Activated naive CD8-positive, alpha-beta T cell treated with anti-CD3 and anti-CD28 coated beads, Interleukin-2, amount 50 U/mL, for 24 hours (primary cell): ENCODE data around the gene UNK.

Experiments
- ATAC-seq: fragments of 150-1000 bp; cut with Tn5 transposase; one replicate; pipeline ENCODE4 v1.10.0; 2021
- DNase-seq: peaks from one replicate; pipeline ENCODE4 v3.0.0; 2021
- H3K27ac Mint-ChIP-seq: one replicate; pipeline ENCODE4 v1.8.0; 2021; ENCODE audit warnings: mild to moderate bottlenecking, mixed read lengths
- H3K27me3 Mint-ChIP-seq: one replicate; pipeline ENCODE4 v1.8.0; 2021; ENCODE audit warnings: mixed read lengths
- H3K36me3 Mint-ChIP-seq: one replicate; pipeline ENCODE4 v1.8.0; 2021; ENCODE audit warnings: low read depth, mixed read lengths
- H3K4me1 Mint-ChIP-seq: one replicate; pipeline ENCODE4 v1.8.0; 2021; ENCODE audit warnings: mixed read lengths
- H3K4me3 Mint-ChIP-seq: one replicate; pipeline ENCODE4 v1.8.0; 2021; ENCODE audit warnings: mild to moderate bottlenecking, moderate library complexity, mixed read lengths
- H3K9me3 Mint-ChIP-seq: one replicate; pipeline ENCODE4 v1.8.0; 2021; ENCODE audit warnings: mixed read lengths

Gene UNK, protein sequence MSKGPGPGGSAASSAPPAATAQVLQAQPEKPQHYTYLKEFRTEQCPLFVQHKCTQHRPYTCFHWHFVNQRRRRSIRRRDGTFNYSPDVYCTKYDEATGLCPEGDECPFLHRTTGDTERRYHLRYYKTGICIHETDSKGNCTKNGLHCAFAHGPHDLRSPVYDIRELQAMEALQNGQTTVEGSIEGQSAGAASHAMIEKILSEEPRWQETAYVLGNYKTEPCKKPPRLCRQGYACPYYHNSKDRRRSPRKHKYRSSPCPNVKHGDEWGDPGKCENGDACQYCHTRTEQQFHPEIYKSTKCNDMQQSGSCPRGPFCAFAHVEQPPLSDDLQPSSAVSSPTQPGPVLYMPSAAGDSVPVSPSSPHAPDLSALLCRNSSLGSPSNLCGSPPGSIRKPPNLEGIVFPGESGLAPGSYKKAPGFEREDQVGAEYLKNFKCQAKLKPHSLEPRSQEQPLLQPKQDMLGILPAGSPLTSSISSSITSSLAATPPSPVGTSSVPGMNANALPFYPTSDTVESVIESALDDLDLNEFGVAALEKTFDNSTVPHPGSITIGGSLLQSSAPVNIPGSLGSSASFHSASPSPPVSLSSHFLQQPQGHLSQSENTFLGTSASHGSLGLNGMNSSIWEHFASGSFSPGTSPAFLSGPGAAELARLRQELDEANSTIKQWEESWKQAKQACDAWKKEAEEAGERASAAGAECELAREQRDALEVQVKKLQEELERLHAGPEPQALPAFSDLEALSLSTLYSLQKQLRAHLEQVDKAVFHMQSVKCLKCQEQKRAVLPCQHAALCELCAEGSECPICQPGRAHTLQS

DNA sequence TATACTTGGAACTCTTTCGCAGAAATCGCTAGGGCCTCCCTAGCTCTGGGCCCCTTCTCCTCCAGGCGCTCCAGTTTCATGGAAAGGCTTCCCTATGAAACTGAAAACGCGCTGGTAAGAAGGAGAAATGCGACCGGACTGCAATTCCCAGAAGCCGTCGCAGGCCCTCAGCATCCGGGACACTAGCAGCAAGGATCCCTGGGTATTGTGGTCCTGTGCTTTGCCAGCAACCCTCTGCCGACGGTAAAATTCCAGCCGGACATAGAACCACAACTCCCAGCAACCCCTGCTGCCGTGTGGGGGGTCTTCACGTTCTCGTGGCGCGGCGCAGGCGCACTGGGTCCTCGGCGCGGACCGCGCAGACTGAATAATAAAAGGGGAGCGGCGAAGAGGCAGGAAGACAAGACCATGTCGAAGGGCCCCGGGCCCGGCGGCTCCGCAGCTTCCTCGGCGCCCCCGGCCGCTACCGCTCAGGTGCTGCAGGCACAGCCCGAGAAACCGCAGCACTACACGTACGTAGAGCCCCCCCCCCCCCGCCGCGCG, at the start of gene UNK:
Gene UNK, plus strand, starts transcription at position 334 of the 543 bp plus-strand sequence. Its CDS starts 75 bp downstream, at position 409.
- peak; percentile 93 for DNase-seq
- ATAC-seq: peak; percentile 72
- peak within 1 kb of the TSS; percentile 100 for H3K27ac Mint-ChIP-seq
- no peaks in the 10 kb centered on the region for H3K9me3 Mint-ChIP-seq
- H3K36me3 Mint-ChIP-seq: peaks cover 10% of the 10 kb centered on the region
- peak within 1 kb of the TSS; percentile 80 for H3K4me3 Mint-ChIP-seq
- H3K4me1 Mint-ChIP-seq: peaks cover 67% of the 10 kb centered on the region
- no peaks in the 10 kb centered on the region for H3K27me3 Mint-ChIP-seq

- H3K27ac Mint-ChIP-seq: no peak overlapping the region
- DNase-seq: no peak
Observed at GRCh38 chr17:75736173-75736835, 48.3 kb upstream of the UNK start.

GRCh38 chr17:75737133-75737962, 47.3 kb upstream of the UNK start:
- H3K9me3 Mint-ChIP-seq: no peaks in the 10 kb centered on the region
- no peaks in the 10 kb centered on the region for H3K27me3 Mint-ChIP-seq
- H3K4me3 Mint-ChIP-seq: no peak overlapping the region
- DNase-seq: no peak
- ATAC-seq: no peak
- peaks cover 2% of the 10 kb centered on the region for H3K4me1 Mint-ChIP-seq
- no peaks in the 10 kb centered on the region for H3K36me3 Mint-ChIP-seq
- H3K27ac Mint-ChIP-seq: no peak overlapping the region

More at GRCh38 chr17:75736173-75736835, 48.3 kb upstream of the UNK start:
- Mint-ChIP-seq H3K4me1 (peaks cover 2% of the 10 kb centered on the region), H3K4me3 (no peak overlapping the region), H3K27me3 (no peaks in the 10 kb centered on the region), H3K36me3 (no peaks in the 10 kb centered on the region), H3K9me3 (no peaks in the 10 kb centered on the region)
- no peak for ATAC-seq

- peaks cover 2% of the 10 kb centered on the region for H3K4me1 Mint-ChIP-seq
- DNase-seq (peak; percentile 27), ATAC-seq (peak; percentile 55)
- no peak overlapping the region for H3K4me3 Mint-ChIP-seq
- no peak overlapping the region for H3K27ac Mint-ChIP-seq
- H3K36me3 Mint-ChIP-seq: no peaks in the 10 kb centered on the region
- H3K27me3 Mint-ChIP-seq: no peaks in the 10 kb centered on the region
- H3K9me3 Mint-ChIP-seq: no peaks in the 10 kb centered on the region
Observed at GRCh38 chr17:75738218-75738802, 46.3 kb upstream of the UNK start.

- Mint-ChIP-seq H3K36me3 (no peaks in the 10 kb centered on the region), H3K27ac (no peak overlapping the region), H3K4me3 (no peak overlapping the region), H3K4me1 (peaks cover 2% of the 10 kb centered on the region), H3K9me3 (no peaks in the 10 kb centered on the region), H3K27me3 (no peaks in the 10 kb centered on the region)
- no peak for DNase-seq
- no peak for ATAC-seq
Observed at GRCh38 chr17:75739174-75739573, 45.4 kb upstream of the UNK start.

DNA sequence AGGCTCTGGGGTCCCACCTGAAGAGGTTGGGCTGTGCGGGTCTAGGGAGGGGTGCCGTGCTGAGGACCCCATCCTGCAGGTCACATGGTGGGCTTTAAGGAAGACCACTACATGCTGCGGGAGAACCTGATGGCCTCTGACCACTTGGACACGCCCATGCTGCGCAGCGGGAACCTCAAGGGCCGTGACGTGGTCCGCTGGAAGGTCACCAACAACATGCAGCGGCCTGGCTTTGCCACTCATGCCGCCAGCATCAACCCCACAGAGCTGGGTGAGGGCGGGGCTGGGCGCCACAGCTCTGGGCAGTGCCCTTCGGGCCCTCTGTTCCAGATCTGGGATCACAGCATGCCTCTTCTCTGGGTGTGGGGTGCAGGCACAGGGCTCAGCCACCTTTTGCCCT, 44.8 kb upstream of the UNK start:
- ATAC-seq (no peak), DNase-seq (no peak)
- Mint-ChIP-seq H3K27me3 (no peaks in the 10 kb centered on the region), H3K36me3 (no peaks in the 10 kb centered on the region), H3K4me1 (no peaks in the 10 kb centered on the region), H3K4me3 (no peak overlapping the region), H3K9me3 (no peaks in the 10 kb centered on the region), H3K27ac (no peak overlapping the region)

DNA sequence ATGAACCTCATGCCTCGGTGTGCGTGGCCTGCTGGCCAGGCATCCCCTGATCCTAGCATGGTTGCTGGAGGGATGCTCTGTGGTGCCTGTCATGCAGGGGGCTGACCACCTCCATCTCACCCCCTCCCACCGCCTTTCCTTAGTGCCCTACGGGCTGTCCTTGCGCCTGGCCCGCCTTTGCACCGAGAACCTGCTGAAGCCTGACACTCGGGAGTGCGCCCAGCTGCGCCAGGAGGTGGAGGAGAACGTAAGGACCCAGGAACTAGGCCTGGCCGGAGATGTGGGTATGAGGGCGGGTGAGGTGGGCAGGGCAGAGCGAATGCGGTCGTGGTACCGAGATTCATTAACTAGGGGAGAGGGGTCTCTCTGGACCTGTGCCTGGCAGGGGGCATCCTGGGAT, 44.4 kb upstream of the UNK start:
- no peak for ATAC-seq
- Mint-ChIP-seq H3K9me3 (no peaks in the 10 kb centered on the region), H3K27ac (no peak overlapping the region), H3K27me3 (no peaks in the 10 kb centered on the region), H3K4me3 (no peak overlapping the region), H3K4me1 (no peaks in the 10 kb centered on the region), H3K36me3 (no peaks in the 10 kb centered on the region)
- DNase-seq: no peak

DNA sequence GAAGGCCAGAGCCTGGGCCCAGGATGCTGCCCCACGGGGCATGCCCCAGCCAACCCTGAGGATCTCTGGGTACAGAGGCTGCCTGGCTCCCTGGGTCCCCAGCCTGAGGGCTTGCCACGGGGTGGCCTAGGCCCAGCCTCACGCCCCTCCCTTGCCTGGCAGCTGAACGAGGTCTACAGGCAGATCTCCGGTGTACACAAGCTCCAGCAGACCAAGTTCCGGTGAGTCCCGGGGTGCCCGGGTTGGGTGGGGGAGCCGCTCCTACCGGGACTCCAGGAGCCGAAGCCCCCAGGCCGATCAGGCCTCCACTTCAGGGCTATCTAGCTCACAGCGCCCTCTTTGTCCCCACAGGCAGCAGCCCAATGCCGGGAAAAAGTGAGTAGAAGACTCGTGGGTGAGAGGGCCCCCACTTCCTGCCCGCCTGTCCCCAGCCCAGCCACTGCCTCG, 44.0 kb upstream of the UNK start:
- Mint-ChIP-seq H3K4me1 (no peaks in the 10 kb centered on the region), H3K9me3 (no peaks in the 10 kb centered on the region), H3K27me3 (no peaks in the 10 kb centered on the region), H3K36me3 (no peaks in the 10 kb centered on the region), H3K27ac (no peak overlapping the region), H3K4me3 (no peak overlapping the region)
- DNase-seq (no peak), ATAC-seq (no peak)

DNA sequence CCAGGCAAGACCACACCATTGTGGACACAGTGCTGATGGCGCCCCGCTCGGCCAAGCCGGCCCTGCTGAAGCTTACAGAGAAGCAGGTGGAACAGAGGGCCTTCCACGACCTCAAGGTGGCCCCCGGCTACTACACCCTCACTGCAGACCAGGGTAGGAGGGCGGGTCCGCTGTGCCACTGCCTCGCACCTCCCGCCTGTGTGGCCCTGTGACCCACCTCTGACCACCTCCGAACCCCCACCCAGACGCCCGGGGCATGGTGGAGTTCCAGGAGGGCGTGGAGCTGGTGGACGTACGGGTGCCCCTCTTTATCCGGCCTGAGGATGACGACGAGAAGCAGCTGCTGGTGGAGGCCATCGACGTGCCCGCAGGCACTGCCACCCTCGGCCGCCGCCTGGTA, 42.3 kb upstream of the UNK start:
- Mint-ChIP-seq H3K4me3 (no peak overlapping the region), H3K36me3 (no peaks in the 10 kb centered on the region), H3K27me3 (no peaks in the 10 kb centered on the region), H3K27ac (no peak overlapping the region), H3K4me1 (no peaks in the 10 kb centered on the region), H3K9me3 (no peaks in the 10 kb centered on the region)
- ATAC-seq (no peak), DNase-seq (no peak)

DNA sequence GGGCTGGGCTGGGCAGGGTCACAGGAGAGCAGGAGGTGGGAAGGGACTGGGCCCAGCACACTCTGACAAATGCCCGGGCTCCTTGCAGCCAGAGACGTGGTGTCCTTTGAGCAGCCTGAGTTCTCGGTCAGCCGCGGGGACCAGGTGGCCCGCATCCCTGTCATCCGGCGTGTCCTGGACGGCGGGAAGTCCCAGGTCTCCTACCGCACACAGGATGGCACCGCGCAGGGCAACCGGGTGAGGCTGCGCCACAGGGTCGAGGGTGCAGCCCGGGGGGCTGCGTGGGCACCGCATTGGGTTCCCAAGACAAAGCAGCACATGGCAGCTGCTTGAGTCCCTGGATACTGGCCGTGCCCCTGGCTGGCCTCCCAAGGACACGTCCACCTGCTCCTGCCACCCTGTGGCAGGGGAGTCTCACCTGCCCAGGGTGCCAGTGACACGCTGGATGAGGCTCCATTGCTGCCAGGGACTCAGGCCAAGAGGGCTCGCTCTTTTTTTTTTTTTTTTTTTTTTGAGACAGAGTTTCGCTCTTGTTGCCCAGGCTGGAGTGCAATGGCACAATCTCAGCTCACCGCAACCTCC, 40.9 kb upstream of the UNK start:
- H3K27me3 Mint-ChIP-seq: peaks cover 3% of the 10 kb centered on the region
- H3K9me3 Mint-ChIP-seq: no peaks in the 10 kb centered on the region
- no peaks in the 10 kb centered on the region for H3K36me3 Mint-ChIP-seq
- no peak overlapping the region for H3K27ac Mint-ChIP-seq
- ATAC-seq: no peak
- peaks cover 3% of the 10 kb centered on the region for H3K4me1 Mint-ChIP-seq
- no peak overlapping the region for H3K4me3 Mint-ChIP-seq
- no peak for DNase-seq

GRCh38 chr17:75748706-75749105, 35.9 kb upstream of the UNK start:
- no peak for ATAC-seq
- H3K9me3 Mint-ChIP-seq: no peaks in the 10 kb centered on the region
- peaks cover 11% of the 10 kb centered on the region for H3K4me1 Mint-ChIP-seq
- H3K27me3 Mint-ChIP-seq: peaks cover 3% of the 10 kb centered on the region
- DNase-seq: no peak
- H3K36me3 Mint-ChIP-seq: no peaks in the 10 kb centered on the region
- no peak overlapping the region for H3K4me3 Mint-ChIP-seq
- H3K27ac Mint-ChIP-seq: no peak overlapping the region

- Mint-ChIP-seq H3K27me3 (peaks cover 3% of the 10 kb centered on the region), H3K36me3 (no peaks in the 10 kb centered on the region), H3K4me3 (no peak overlapping the region), H3K27ac (no peak overlapping the region), H3K9me3 (no peaks in the 10 kb centered on the region), H3K4me1 (peaks cover 14% of the 10 kb centered on the region)
- ATAC-seq: peak; percentile 72
- peak; percentile 93 for DNase-seq
Observed at GRCh38 chr17:75749545-75750389, 34.8 kb upstream of the UNK start.
